ENCODE data around the gene ABCA8.
"Not testable (repeated sequence)": the region's sequence is repeated elsewhere in the genome, so short reads cannot be mapped to it uniquely, and the experiment has no call there.

Gene ABCA8

DNA sequence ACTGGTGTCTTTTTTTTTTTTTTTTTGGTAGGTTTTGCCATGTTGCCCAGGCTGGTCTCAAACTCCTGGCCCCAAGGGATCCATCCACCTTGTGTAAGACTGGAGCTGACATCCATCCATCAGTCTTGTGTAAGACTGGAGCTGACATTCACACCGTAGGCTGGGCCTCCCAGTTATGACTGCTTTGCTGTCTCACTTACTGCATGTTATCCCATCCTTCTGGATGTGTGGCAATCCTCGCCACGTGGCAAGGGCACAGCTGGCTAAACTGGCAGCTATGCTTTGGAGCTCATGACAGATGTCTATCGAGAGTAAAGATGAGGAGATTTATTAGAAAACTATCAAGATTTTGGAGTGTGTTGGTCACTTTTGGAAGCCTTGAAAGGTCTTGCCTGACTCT is 115.1 kb downstream of the ABCA8 start:
- Mint-ChIP-seq H3K9me3 (no peaks in the 10 kb centered on the region), H3K4me1 (no peaks in the 10 kb centered on the region), H3K27me3 (peaks cover 4% of the 10 kb centered on the region), H3K27ac (no peak overlapping the region), H3K36me3 (no peaks in the 10 kb centered on the region), H3K4me3 (no peak overlapping the region)
- CTCF ChIA-PET, result no interaction called here
- DNase-seq, result no peak

- Mint-ChIP-seq H3K27me3 (no peaks in the 10 kb centered on the region), H3K9me3 (no peaks in the 10 kb centered on the region), H3K4me1 (no peaks in the 10 kb centered on the region), H3K27ac (no peak overlapping the region), H3K36me3 (no peaks in the 10 kb centered on the region), H3K4me3 (no peak overlapping the region)
- DNase-seq, result no peak
- CTCF ChIA-PET, result no interaction called here
These were observed 120.1 kb downstream of the ABCA8 start for GRCh38 chr17:68835071-68835470.

DNA sequence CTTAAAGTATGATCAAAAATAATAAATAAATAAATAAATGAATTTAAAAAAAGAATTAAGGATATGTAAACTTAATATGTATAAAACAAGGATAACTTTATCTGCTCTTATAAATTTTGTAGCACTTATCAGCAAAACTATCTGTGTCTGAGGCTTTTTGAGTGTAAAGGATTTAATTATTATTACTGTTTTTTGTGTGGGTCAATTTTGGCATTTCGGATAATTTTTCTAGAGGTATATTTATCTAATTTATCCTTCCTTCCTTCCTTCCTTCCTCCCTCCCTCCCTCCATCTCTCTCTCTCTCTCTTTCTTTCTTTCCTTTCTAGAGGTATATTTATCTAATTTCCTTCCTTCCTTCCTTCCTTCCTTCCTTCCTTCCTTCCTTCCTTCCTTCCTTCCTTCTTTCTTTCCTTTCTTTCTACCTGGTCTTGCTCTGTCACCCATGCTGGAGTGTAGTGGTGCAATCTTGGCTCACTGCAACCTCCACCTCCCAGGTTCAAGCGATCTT is 120.8 kb downstream of the ABCA8 start:
- no peaks in the 10 kb centered on the region for H3K27me3 Mint-ChIP-seq
- no peaks in the 10 kb centered on the region for H3K4me1 Mint-ChIP-seq
- no peak overlapping the region for H3K27ac Mint-ChIP-seq
- no peaks in the 10 kb centered on the region for H3K9me3 Mint-ChIP-seq
- no peaks in the 10 kb centered on the region for H3K36me3 Mint-ChIP-seq
- no peak overlapping the region for H3K4me3 Mint-ChIP-seq
- DNase-seq, result no peak
- CTCF ChIA-PET, result no interaction called here

GRCh38 chr17:68832109-68832802 is 122.9 kb downstream of the ABCA8 start:
- Mint-ChIP-seq H3K27me3 (no peaks in the 10 kb centered on the region), H3K36me3 (no peaks in the 10 kb centered on the region), H3K27ac (no peak overlapping the region), H3K4me1 (no peaks in the 10 kb centered on the region), H3K4me3 (no peak overlapping the region), H3K9me3 (no peaks in the 10 kb centered on the region)
- DNase-seq, result no peak
- CTCF ChIA-PET, result no interaction called here

GRCh38 chr17:68831170-68831569 is 124.0 kb downstream of the ABCA8 start:
- CTCF ChIA-PET, result no interaction called here
- Mint-ChIP-seq H3K36me3 (no peaks in the 10 kb centered on the region), H3K9me3 (no peaks in the 10 kb centered on the region), H3K4me3 (no peak overlapping the region), H3K27me3 (no peaks in the 10 kb centered on the region), H3K4me1 (no peaks in the 10 kb centered on the region), H3K27ac (no peak overlapping the region)
- DNase-seq, result no peak

GRCh38 chr17:68830313-68830712 is 124.9 kb downstream of the ABCA8 start:
- Mint-ChIP-seq H3K36me3 (no peaks in the 10 kb centered on the region), H3K27me3 (no peaks in the 10 kb centered on the region), H3K9me3 (no peaks in the 10 kb centered on the region), H3K4me3 (no peak overlapping the region), H3K27ac (no peak overlapping the region), H3K4me1 (no peaks in the 10 kb centered on the region)
- CTCF ChIA-PET, result no interaction called here
- no peak for DNase-seq

- no peak overlapping the region for H3K4me3 Mint-ChIP-seq
- H3K9me3 Mint-ChIP-seq, result no peaks in the 10 kb centered on the region
- no peaks in the 10 kb centered on the region for H3K36me3 Mint-ChIP-seq
- DNase-seq, result no peak
- H3K4me1 Mint-ChIP-seq, result no peaks in the 10 kb centered on the region
- CTCF ChIA-PET, result no interaction called here
- H3K27ac Mint-ChIP-seq, result no peak overlapping the region
- H3K27me3 Mint-ChIP-seq, result no peaks in the 10 kb centered on the region
These were observed 126.0 kb downstream of the ABCA8 start for GRCh38 chr17:68829211-68829610.

DNA sequence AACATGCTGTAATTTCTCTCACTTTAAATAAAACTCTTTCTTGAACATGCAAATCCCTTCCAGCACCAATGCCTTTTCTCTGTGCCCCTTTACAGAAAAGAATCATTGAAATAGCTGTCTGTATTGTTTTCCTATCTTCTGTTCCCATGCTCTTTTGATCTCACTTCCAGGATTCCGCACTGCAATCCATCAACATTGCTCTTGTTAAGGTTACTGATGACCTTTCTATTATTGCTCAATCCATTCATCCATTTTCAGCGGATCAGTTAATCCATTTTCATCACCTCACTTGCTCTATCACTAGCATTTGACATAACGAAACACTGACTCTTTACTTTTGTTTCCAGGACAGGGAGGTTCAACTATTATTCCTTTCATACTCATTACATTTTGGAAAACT is 130.5 kb downstream of the ABCA8 start:
- Mint-ChIP-seq H3K36me3 (no peaks in the 10 kb centered on the region), H3K9me3 (no peaks in the 10 kb centered on the region), H3K4me3 (no peak overlapping the region), H3K27me3 (no peaks in the 10 kb centered on the region), H3K4me1 (no peaks in the 10 kb centered on the region), H3K27ac (no peak overlapping the region)
- CTCF ChIA-PET, result no interaction called here
- no peak for DNase-seq

- H3K27me3 Mint-ChIP-seq, H3K36me3 Mint-ChIP-seq, H3K4me1 Mint-ChIP-seq, H3K9me3 Mint-ChIP-seq, H3K27ac Mint-ChIP-seq, DNase-seq, H3K4me3 Mint-ChIP-seq, CTCF ChIA-PET: not testable (repeated sequence)
These were observed 131.0 kb downstream of the ABCA8 start for GRCh38 chr17:68824185-68824584.

DNA sequence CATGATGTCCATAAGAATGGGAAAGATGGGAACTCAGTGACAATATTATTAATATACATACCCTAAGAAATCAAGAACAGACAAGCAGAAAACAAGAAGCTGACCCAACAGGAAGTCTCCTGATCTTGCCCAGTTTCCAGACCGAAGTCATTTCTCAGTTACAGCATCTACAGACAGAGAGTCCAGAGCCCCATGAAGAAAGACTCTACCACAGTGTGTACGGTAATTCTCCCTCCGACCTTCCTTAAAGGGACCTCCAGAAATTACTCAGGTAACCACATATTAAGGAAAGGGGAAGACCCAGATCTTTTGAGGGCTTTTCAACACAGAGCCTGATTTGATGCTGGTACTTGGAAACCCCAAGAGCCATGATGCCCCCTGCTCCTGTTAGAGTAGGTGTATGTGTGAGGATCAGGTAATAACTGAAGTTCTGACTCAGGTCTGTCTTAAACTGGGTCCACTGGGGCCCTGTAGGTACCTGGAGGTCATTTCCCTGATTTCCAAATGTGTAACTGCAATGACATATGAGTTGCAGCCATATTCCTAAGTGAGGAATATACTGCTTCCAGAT is 132.4 kb downstream of the ABCA8 start:
- H3K27me3 Mint-ChIP-seq, result no peaks in the 10 kb centered on the region
- no peak for DNase-seq
- no peaks in the 10 kb centered on the region for H3K4me1 Mint-ChIP-seq
- no peaks in the 10 kb centered on the region for H3K36me3 Mint-ChIP-seq
- no peak overlapping the region for H3K4me3 Mint-ChIP-seq
- CTCF ChIA-PET, result no interaction called here
- H3K9me3 Mint-ChIP-seq, result no peaks in the 10 kb centered on the region
- H3K27ac Mint-ChIP-seq, result no peak overlapping the region

DNA sequence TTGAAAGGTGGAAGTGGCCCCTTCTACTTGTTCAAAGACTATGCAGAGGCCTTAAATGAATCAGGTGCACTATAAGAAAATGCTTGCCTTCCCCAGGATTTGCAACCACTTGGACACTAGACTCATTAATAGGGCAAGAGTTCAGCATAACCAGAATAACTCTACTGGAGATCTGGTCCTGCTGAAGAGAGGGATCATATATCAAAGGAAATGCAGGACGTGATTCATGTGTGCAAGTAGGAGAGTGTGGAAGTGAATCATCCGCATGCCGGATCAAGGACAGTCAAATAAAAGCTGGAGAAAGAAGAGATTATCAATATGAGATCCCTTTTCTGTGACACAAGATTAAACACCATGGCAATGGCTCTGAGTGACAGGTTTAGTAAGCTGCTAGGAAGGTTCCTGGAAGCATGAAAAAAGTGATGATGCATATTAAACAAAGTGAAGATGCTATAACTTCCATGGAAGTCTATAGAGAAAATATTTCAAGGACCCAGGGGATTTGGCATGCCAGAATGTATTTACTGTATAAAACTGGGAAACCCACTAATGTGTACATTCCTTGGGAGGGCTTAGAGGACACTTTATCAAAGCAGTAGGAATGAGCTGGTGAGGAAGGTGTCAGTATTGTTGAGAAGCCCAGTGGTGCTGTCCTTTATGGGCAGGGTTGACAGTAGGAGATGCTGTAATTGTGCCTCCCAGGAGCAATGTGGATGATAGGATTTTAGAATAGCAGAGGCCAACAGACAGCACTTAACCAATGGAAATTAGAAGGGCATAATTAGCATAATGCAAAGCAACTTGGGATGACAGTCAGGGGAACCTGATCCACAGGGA is 133.1 kb downstream of the ABCA8 start:
- Mint-ChIP-seq H3K27ac (no peak overlapping the region), H3K36me3 (no peaks in the 10 kb centered on the region), H3K4me1 (no peaks in the 10 kb centered on the region), H3K9me3 (no peaks in the 10 kb centered on the region), H3K4me3 (no peak overlapping the region), H3K27me3 (no peaks in the 10 kb centered on the region)
- no peak for DNase-seq
- CTCF ChIA-PET, result no interaction called here

DNA sequence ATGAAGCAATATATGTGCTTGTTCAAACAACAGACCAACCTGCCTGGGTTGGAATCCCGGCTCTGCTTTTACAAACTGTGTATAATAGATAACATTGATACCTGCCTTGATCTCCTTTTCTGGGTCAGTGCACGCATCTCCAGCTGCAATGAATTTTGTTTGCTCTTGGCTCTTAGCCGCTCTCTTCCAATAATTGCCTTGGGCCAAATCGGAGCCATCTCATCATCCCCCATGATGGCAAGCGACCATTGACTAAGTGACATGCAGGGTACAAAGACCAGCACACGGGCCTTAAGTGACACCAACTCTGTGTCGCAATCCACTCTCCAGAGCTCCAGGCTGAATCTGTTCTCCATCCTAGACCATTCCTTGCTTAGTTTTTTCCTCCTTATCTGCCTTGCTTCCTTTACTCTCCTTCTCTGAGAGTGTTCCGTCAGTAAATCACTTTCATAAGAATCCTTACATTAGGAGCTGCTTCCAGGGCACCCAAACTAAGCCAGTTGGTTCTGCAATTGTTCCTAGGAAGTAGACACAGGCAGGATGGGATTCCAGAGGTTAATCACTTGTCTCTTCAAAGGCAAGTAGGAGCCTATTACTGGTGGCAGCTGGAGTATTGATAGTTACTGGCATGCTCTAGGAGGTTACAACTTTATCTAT is 134.2 kb downstream of the ABCA8 start:
- no peaks in the 10 kb centered on the region for H3K4me1 Mint-ChIP-seq
- H3K9me3 Mint-ChIP-seq, result no peaks in the 10 kb centered on the region
- H3K36me3 Mint-ChIP-seq, result no peaks in the 10 kb centered on the region
- no peaks in the 10 kb centered on the region for H3K27me3 Mint-ChIP-seq
- CTCF ChIA-PET, result no interaction called here
- no peak overlapping the region for H3K27ac Mint-ChIP-seq
- no peak for DNase-seq
- no peak overlapping the region for H3K4me3 Mint-ChIP-seq

DNA sequence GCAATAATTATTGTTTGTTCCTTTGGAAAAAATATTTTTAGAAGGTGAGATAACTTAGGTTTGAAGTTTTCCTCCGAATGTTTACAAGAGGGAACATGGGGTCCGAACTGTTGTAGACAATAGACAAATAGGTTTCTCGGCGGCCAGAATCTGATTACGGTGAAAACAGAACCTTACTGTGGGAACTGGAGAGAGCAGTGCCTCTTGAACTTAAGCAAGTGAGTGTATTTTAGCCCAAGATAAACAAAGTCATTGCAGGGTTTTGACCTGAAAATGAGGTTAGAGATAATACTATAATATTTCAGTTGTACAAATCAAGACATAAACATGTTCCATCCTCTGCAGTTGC is 134.7 kb downstream of the ABCA8 start:
- no peaks in the 10 kb centered on the region for H3K9me3 Mint-ChIP-seq
- CTCF ChIA-PET, result no interaction called here
- H3K27ac Mint-ChIP-seq, result no peak overlapping the region
- no peak overlapping the region for H3K4me3 Mint-ChIP-seq
- H3K36me3 Mint-ChIP-seq, result no peaks in the 10 kb centered on the region
- no peaks in the 10 kb centered on the region for H3K4me1 Mint-ChIP-seq
- no peaks in the 10 kb centered on the region for H3K27me3 Mint-ChIP-seq
- no peak for DNase-seq

- CTCF ChIA-PET, result no interaction called here
- Mint-ChIP-seq H3K9me3 (no peaks in the 10 kb centered on the region), H3K4me3 (no peak overlapping the region), H3K36me3 (no peaks in the 10 kb centered on the region), H3K27me3 (no peaks in the 10 kb centered on the region), H3K4me1 (no peaks in the 10 kb centered on the region), H3K27ac (no peak overlapping the region)
- DNase-seq, result no peak
These were observed 135.7 kb downstream of the ABCA8 start for GRCh38 chr17:68819465-68819864.
